ENCODE data around the gene ATP1B2.
A peak's percentile ranks its signal among the peaks of the same experiment; 100 is the strongest.
"Not testable (repeated sequence)": the region's sequence is repeated elsewhere in the genome, so short reads cannot be mapped to it uniquely, and the experiment has no call there.

Gene ATP1B2

DNA sequence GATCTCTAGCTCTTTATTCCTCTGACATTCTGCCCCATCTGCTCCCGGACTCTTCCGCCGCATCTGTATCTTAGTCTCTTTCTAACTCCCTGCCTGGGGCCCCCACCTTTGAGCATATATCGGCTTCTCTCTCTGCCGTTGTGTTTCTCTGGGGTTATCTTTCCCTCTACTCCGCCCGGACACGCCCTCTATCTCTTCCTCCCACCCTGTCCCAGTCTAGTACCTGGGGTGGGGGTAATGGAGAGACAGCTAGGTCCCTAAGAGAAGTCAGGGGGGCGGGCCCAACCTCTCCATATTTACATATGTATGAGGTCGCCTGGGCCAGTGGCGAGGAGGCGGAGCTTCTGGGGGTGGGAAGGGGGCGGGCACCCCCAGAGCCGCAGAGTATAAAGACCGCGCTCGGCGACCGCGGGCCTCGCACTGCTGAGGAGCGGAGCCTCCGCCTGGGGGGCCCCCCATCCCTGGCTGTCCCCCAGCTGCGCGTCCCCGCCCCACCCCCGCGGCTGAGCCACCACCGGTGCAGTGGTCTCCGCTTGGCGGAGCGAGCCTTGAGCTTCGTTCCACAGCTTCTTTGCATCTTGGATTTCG lies at the start of gene ATP1B2:
ATP1B2 (plus strand) TSS at position 418 of the 588 bp plus-strand sequence. CDS start 593 bp downstream, outside the sequence.
- peak; percentile 57 for DNase-seq
- in situ Hi-C loops (cut with HindIII; ENCODE audit: low pct_ligation_motif_present, low pct_unique_long_range_greater_than_20kb, low sequenced_read_pairs): no loop called here

- in situ Hi-C loops (cut with HindIII; ENCODE audit: low pct_ligation_motif_present, low pct_unique_long_range_greater_than_20kb, low sequenced_read_pairs): no loop called here
- no peak for DNase-seq
Measured at GRCh38 chr17:7606280-7606679, 44.4 kb upstream of the ATP1B2 start.

GRCh38 chr17:7610641-7611040 lies 40.1 kb upstream of the ATP1B2 start:
- in situ Hi-C loops (cut with HindIII; ENCODE audit: low pct_ligation_motif_present, low pct_unique_long_range_greater_than_20kb, low sequenced_read_pairs): no loop called here

DNA sequence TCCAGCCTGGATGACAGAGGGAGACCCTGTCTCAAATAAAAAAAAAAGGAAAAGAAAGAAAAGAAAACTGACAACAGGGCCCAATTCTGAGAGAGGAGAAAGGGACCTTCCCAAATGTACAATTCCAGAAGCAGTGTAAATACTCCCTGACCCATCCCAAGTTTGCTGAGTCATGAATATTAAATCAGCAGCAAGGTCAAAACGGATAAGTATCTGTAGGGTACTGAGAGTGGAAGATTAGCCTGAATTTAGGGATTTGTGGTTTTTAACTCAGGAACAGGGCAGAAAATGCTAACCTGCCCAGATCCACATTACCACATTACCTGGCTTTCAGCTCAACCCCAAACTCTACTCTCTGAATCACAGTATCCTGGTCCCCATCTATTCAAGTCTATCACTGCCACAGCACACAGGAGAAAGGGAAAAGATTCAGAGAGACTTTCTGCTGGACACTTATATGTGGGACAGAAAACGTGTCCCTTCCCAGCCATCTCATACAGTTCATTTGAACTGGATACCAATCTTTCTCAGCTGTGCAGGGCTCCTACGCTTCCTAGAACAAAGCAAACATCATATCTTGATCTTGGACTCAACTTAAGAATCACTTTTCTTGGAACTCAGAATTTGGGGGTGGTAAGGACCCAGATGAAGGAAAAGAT lies 39.0 kb upstream of the ATP1B2 start:
- DNase-seq: no peak
- in situ Hi-C loops (cut with HindIII; ENCODE audit: low pct_ligation_motif_present, low pct_unique_long_range_greater_than_20kb, low sequenced_read_pairs): no loop called here

More at GRCh38 chr17:7610641-7611040, 40.1 kb upstream of the ATP1B2 start:
- DNase-seq: no peak

DNA sequence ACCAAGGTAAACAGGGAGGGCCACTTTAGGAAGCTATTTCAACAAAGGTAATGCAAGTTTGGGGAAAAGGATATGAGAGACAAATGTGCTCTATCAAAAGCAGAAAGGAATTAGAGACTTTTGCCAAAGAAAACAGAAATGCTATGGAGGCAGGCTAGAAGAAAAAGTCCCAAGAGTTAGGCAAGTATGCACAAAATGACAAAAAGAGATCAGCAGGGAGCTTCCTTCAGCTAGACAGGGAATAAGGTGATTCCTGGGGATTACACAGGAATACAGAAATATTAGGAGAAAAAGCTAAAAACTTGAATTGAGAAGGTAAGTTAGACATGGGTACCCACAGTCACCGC lies 38.5 kb upstream of the ATP1B2 start:
- no peak for DNase-seq
- in situ Hi-C loops (cut with HindIII; ENCODE audit: low pct_ligation_motif_present, low pct_unique_long_range_greater_than_20kb, low sequenced_read_pairs): no loop called here

DNA sequence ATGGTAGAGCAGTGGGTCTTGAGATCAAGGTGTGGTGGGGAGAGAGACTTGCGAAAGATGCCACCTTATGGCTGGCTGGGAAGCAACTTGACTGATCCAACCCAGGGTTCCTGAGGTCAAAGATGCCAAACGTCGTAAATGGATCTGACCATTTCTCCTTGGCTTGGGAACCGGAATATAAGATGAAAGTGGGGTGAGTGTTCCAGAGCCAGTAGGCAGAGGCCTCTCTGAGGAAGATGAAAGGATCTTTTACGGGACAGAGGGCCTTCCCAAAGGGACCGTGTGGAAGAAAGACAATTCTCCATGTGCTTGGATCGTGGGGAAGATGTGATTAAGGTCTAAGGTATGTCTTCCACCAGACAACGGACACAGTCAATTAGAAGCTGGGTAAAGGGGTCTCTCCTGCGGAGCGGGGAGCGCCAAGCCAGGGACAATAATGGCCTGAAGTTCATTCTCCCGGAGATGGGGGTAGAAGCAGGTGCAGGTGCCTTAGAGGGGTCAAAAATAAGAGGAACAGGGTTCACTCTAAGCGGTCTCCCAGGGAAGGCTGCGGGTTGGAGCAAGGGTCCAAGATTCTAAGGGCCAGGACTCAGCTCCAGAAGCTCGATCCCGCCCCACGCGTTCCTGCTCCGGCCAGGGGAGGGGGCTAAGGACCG lies 36.8 kb upstream of the ATP1B2 start:
- in situ Hi-C loops (cut with HindIII; ENCODE audit: low pct_ligation_motif_present, low pct_unique_long_range_greater_than_20kb, low sequenced_read_pairs): no loop called here
- DNase-seq: peak; percentile 50

- in situ Hi-C loops (cut with HindIII; ENCODE audit: low pct_ligation_motif_present, low pct_unique_long_range_greater_than_20kb, low sequenced_read_pairs): no loop called here
- DNase-seq: peak; percentile 99
Measured at GRCh38 chr17:7614425-7615264, 36.1 kb upstream of the ATP1B2 start, which contains the start of gene FXR2. Gene FXR2, minus strand, starts transcription at chr17:7614897. Its CDS starts 365 bp downstream, at chr17:7614532.

DNA sequence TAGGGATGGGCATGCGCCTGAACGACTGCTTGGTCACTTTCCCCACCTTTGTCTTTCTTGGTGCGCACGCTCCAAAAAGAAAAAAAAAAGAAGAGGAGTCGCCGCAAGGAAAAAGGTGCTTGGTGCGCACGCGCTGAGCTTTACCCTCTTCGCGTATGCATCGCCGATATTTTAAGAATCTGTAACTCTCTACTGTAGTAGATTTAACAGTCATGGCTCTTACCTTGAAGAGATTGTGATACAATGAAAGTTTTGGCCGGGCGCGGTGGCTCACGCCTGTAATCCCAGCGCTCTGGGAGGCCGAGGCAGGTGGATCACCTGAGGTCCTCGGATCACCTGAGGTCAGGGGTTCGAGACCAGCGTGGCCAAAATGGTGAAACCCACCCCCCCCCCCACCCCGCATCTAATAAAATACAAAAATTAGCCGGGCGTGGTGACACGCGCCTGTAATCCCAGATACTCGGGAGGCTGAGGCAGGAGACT lies 35.4 kb upstream of the ATP1B2 start:
- in situ Hi-C loops (cut with HindIII; ENCODE audit: low pct_ligation_motif_present, low pct_unique_long_range_greater_than_20kb, low sequenced_read_pairs): no loop called here
- DNase-seq: no peak

DNA sequence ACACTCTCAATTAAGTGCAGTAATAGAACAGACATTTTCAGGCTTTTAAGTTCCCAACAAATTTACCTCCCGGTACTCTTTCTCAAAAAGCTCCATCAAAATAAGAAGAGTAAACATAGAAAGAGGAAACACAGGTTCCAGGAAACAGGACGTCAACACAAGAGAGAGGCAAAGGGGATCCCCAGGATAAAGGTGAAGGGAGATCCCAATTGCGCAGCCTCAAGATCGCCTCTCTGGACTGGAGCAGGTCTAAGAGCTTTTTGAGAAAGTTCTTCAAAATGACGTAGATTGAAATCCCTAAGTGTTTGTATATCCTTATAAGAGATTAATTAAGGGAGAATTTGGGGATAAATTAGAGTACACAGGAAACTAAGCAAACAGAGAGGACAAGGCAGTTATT lies 32.1 kb upstream of the ATP1B2 start:
- no peak for DNase-seq
- in situ Hi-C loops (cut with HindIII; ENCODE audit: low pct_ligation_motif_present, low pct_unique_long_range_greater_than_20kb, low sequenced_read_pairs): no loop called here

- in situ Hi-C loops (cut with HindIII; ENCODE audit: low pct_ligation_motif_present, low pct_unique_long_range_greater_than_20kb, low sequenced_read_pairs): no loop called here
- no peak for DNase-seq
Measured at GRCh38 chr17:7620835-7621234, 29.9 kb upstream of the ATP1B2 start.

DNA sequence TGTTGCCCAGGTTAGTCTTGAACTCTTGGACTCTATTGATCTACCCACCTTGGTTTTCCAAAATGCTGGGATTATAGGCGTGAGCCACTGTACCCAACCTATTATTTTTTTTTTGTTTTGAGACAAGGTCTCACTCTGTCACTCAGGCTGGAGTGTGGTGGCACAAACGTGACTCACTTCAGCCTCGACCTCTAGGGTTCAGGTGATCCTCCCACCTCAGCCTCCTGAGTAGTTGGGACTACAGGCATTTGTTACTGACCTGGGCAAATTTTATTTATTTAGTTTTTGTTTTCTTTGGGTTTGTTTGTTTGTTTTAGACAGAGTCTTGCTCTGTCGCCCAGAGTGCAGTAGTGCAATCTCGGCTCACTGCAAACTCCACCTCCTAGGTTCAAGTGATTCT lies 27.1 kb upstream of the ATP1B2 start:
- DNase-seq: no peak
- in situ Hi-C loops (cut with HindIII; ENCODE audit: low pct_ligation_motif_present, low pct_unique_long_range_greater_than_20kb, low sequenced_read_pairs): no loop called here

DNA sequence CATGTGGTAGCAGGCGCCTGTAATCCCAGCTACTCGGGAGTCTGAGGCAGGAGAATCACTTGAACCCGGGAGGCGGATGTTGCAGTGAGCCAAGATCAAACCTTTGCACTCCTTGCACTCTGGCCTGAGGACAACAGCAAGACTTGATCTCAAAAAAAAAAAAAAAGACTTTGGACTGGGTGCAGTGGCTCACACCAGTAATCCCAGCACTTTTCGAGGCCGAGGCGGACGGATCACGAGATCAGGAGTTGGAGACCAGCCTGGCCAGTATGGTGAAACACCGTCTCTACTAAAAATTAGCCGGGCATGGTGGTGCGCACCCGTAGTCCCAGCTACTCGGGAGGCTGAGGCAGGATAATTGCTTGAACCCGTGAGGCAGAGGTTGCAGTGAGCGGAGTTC lies 25.0 kb upstream of the ATP1B2 start:
- in situ Hi-C loops (cut with HindIII; ENCODE audit: low pct_ligation_motif_present, low pct_unique_long_range_greater_than_20kb, low sequenced_read_pairs); DNase-seq: not testable (repeated sequence)

- no peak for DNase-seq
- in situ Hi-C loops (cut with HindIII; ENCODE audit: low pct_ligation_motif_present, low pct_unique_long_range_greater_than_20kb, low sequenced_read_pairs): no loop called here
Measured at GRCh38 chr17:7626307-7626706, 24.4 kb upstream of the ATP1B2 start.

DNA sequence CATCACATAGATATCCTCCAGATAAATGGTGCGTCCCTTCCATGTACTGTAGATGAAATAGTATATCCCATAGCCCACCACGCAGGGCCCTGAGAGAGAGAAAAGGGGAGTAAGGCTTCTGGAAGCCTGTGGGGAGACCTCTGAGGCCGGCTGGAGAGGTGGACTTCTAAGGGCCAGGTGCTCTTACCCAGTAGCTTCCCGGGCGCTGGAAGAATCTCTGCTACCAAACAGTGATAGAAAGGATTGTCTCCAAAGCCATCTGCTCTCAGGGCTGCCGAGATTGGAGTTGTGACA lies 23.8 kb upstream of the ATP1B2 start:
- in situ Hi-C loops (cut with HindIII; ENCODE audit: low pct_ligation_motif_present, low pct_unique_long_range_greater_than_20kb, low sequenced_read_pairs): no loop called here

GRCh38 chr17:7627250-7628121 lies 23.2 kb upstream of the ATP1B2 start, which contains the start of gene SAT2:
Gene SAT2, minus strand, starts transcription at chr17:7627821. Its CDS starts 186 bp downstream, at chr17:7627635.
- in situ Hi-C loops (cut with HindIII; ENCODE audit: low pct_ligation_motif_present, low pct_unique_long_range_greater_than_20kb, low sequenced_read_pairs): no loop called here
- DNase-seq: peak; percentile 95

More for the DNA sequence above, 23.8 kb upstream of the ATP1B2 start:
- DNase-seq: no peak

DNA sequence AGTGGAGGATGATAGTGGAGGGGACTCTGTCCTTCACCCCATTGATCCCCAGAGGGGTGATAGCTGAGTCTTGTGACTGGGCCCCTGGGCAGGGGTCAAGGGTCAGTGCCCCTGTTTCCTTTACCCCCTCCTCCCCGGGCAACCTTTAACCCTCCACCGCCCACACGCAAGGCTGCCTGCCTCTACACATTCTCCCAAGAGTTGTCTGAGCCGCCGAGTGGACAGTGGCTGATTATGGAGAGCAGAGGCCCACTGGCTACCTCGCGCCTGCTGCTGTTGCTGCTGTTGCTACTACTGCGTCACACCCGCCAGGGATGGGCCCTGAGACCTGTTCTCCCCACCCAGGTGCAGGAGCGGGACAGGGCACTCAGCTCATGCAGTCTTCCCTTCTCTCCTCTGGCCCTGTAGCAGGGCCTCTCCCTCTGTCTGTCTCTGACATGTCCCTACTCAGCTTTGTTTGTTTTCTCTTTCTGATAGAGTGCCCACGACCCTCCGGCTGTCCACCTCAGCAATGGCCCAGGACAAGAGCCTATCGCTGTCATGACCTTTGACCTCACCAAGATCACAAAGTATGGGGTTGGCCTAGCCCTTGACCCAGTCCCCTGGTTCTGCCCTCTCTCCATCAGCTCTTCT lies 20.7 kb upstream of the ATP1B2 start, which contains the start of gene SHBG:
SHBG (plus strand) TSS at position 197 of the 633 bp plus-strand sequence; CDS start at position 235, 38 bp downstream.
- in situ Hi-C loops (cut with HindIII; ENCODE audit: low pct_ligation_motif_present, low pct_unique_long_range_greater_than_20kb, low sequenced_read_pairs): no loop called here
- no peak for DNase-seq

Data from ACHN (cell line).